ENCODE measurements around the gene GGA1. TPM values are rescaled to one million over a fixed set of nuclear protein-coding genes. Genes with fewer than 3 reads are reported as not detected.

The GGA1 gene
- total and polyA plus RNA-seq, 9 of the 15 experiments (the other 6 are each of a cell fraction or from before 2014, with no cell fraction given): 1.5 to 69.5 (median 31.6) TPM

GRCh38 chr22:37633625-37634416 lies 25.2 kb downstream of the GGA1 start (continued):
- TF ChIP-seq AFF1 (IDR thresholded peaks at IDR 0.05; ENCODE audit: low read depth in 1 of 2, partially characterized antibody in 2 of 2): no peak
- TF ChIP-seq DDX20 (tag; IDR thresholded peaks at IDR 0.05; ENCODE audit: low read depth): no peak
- TF ChIP-seq NFE2 (IDR thresholded peaks at IDR 0.05; ENCODE audit: low read depth): peak; percentile 56; the same call in 1 of the 2 replicates
- TF ChIP-seq CBX1 (IDR thresholded peaks at IDR 0.05; ENCODE audit: low read depth): peak; percentile 24; the same call in 1 of the 2 replicates
- no peak for TF ChIP-seq GABPB2 (CRISPR knock-in tag; conservative IDR thresholded peaks at IDR 0.05)
- TF ChIP-seq ZNF592 (IDR thresholded peaks at IDR 0.05): peak; percentile 74
- 0 out of 2 replicates have a peak, but pooled peaks have one; percentile 36 for TF ChIP-seq ATF3 (IDR thresholded peaks at IDR 0.05)
- no peak for TF ChIP-seq ATF3 (CRISPR knock-in tag; conservative IDR thresholded peaks at IDR 0.05)
- TF ChIP-seq MXD1 (CRISPR knock-in tag; IDR thresholded peaks at IDR 0.05; ENCODE audit: borderline replicate concordance, poor library complexity, severe bottlenecking): no peak
- no peak for TF ChIP-seq ZFP36 (IDR thresholded peaks at IDR 0.05; ENCODE audit: low read depth, low read length, partially characterized antibody)
- TF ChIP-seq MYC (IDR thresholded peaks at IDR 0.05; ENCODE audit: low read depth, low read length): 0 out of 2 replicates have a peak, but pooled peaks have one; percentile 17
- TF ChIP-seq MYC (CRISPR knock-in tag; IDR thresholded peaks at IDR 0.05; ENCODE audit: borderline replicate concordance, low read depth): no peak
- no peak for TF ChIP-seq TRIM24 (IDR thresholded peaks at IDR 0.05)
- no peak for TF ChIP-seq HDAC3 (IDR thresholded peaks at IDR 0.05; ENCODE audit: borderline replicate concordance, partially characterized antibody)
- peak; percentile 38; the same call in 1 of the 2 replicates for TF ChIP-seq LEF1 (IDR thresholded peaks at IDR 0.05)

Data from K562 (cell line).